Activated CD8-positive, alpha-beta memory T cell treated with anti-CD3 and anti-CD28 coated beads for 36 hours (primary cell): ENCODE measurements around the gene HSCB. TPM values are rescaled to one million over a fixed set of nuclear protein-coding genes. Genes with fewer than 3 reads are reported as not detected.

Experiments used
- CTCF ChIA-PET: fragments of 350-600 bp; sonication (Branson Sonifier 250); formaldehyde crosslinking; loops from one replicate; lab custom pipeline; 2021; ENCODE audit warnings: antibody characterized with exemption; lab: Charles Lee
- POLR2A ChIA-PET: fragments of 350-600 bp; sonication (Branson Sonifier 250); formaldehyde crosslinking; loops from one replicate; lab custom pipeline; 2021; ENCODE audit warnings: antibody characterized with exemption; lab: Charles Lee
- total RNA-seq, 2 experiments: library from RNA; stranded (reverse); gene quantifications; one replicate each; pipeline ENCODE4 v1.2.3, GENCODE V29; 2021

Gene HSCB
- total RNA-seq, 2 experiments from 2014 or later, result 12.9 to 13.3 TPM

GRCh38 chr22:28773461-28773867, 31.6 kb downstream of the HSCB start:
- CTCF ChIA-PET, result interaction anchor here (0.6 to 2.6 kb wide), 4 partner anchors 18 to 108 kb away, joined by 3 to 19 read pairs (median 4); partner anchors contain the start of gene XBP1
- POLR2A ChIA-PET, result interaction anchor here (1.0 to 4.2 kb wide), 2 partner anchors 26 to 31 kb away, joined by 3 to 44 read pairs; partner anchors contain the start of gene XBP1

DNA sequence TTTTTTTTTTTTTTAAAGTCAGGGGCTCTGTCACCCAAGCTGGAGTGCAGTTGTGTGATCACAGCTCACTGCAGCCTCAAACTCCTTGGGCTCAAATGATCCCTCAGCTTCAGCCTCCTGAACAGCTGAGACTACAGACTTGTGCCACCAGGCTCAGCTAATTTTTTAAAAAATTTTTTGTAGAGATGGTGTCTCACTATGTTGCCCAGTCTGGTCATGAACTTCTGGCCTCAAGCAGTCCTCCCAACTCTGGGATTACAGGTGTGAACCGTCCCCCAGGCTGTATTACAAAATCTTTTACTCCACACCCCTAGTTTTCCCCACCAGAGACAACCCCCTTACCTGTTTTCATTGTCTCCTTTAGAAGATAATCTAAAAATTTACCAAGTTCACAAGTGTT, 32.5 kb downstream of the HSCB start:
- ChIA-PET CTCF (interaction anchor here (0.8 to 2.6 kb wide), 2 partner anchors 20 to 25 kb away, joined by 5 to 19 read pairs; partner anchors contain the start of gene XBP1), POLR2A (interaction anchor here (4.2 kb wide), 1 partner anchor 25 kb away, joined by 44 read pairs; the partner anchor contains the start of gene XBP1)

- CTCF ChIA-PET, result no interaction called here
- POLR2A ChIA-PET, result no interaction called here
These were observed 38.0 kb downstream of the HSCB start for GRCh38 chr22:28779833-28780232.

GRCh38 chr22:28780296-28780695, 38.5 kb downstream of the HSCB start:
- ChIA-PET POLR2A (interaction anchor here (0.6 kb wide), 1 partner anchor 43 kb away, joined by 3 read pairs; no protein-coding TSS in a partner anchor), CTCF (interaction anchor here (1.0 kb wide), 1 partner anchor 179 kb away, joined by 3 read pairs; no protein-coding TSS in a partner anchor)

GRCh38 chr22:28783786-28784671, 42.2 kb downstream of the HSCB start:
- POLR2A ChIA-PET, result no interaction called here
- CTCF ChIA-PET, result no interaction called here

- ChIA-PET POLR2A (interaction anchor here (0.7 to 0.8 kb wide), 2 partner anchors 45 to 220 kb away, joined by 3 read pairs; no protein-coding TSS in a partner anchor), CTCF (interaction anchor here (2.6 kb wide), 1 partner anchor 41 kb away, joined by 7 read pairs; no protein-coding TSS in a partner anchor)
These were observed 46.8 kb downstream of the HSCB start for GRCh38 chr22:28788601-28789000.

DNA sequence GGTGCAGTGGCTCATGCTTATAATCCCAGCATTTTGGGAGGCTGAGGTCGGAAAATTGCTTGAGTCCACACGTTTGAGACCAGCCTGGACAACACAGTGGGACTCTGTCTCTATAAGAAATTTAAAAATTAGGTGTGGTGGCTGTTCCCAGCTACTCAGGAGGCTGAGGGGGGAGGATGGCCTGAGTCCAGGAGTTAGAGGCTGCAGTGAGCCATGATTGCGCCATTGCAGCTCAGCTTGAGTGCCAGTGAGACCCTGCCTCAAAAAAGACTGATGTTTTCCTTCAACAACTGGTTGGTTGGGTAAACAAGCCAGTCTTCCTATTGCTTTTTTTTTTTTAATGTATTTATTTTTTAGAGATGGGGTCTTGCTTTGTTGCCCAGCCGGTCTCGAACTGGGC, 49.3 kb downstream of the HSCB start:
- POLR2A ChIA-PET, result interaction anchor here (0.5 to 1.2 kb wide), 3 partner anchors 20 to 57 kb away, joined by 3 to 5 read pairs (median 4); no protein-coding TSS in a partner anchor
- CTCF ChIA-PET, result interaction anchor here (1.1 kb wide), 1 partner anchor 18 kb away, joined by 3 read pairs; no protein-coding TSS in a partner anchor

GRCh38 chr22:28791841-28792490, 50.1 kb downstream of the HSCB start:
- POLR2A ChIA-PET, result interaction anchor here (0.7 to 1.2 kb wide), 4 partner anchors 17 to 26 kb away, joined by 3 to 5 read pairs (median 4); no protein-coding TSS in a partner anchor
- CTCF ChIA-PET, result interaction anchor here (0.6 to 1.1 kb wide), 2 partner anchors 18 to 41 kb away, joined by 3 read pairs; no protein-coding TSS in a partner anchor

DNA sequence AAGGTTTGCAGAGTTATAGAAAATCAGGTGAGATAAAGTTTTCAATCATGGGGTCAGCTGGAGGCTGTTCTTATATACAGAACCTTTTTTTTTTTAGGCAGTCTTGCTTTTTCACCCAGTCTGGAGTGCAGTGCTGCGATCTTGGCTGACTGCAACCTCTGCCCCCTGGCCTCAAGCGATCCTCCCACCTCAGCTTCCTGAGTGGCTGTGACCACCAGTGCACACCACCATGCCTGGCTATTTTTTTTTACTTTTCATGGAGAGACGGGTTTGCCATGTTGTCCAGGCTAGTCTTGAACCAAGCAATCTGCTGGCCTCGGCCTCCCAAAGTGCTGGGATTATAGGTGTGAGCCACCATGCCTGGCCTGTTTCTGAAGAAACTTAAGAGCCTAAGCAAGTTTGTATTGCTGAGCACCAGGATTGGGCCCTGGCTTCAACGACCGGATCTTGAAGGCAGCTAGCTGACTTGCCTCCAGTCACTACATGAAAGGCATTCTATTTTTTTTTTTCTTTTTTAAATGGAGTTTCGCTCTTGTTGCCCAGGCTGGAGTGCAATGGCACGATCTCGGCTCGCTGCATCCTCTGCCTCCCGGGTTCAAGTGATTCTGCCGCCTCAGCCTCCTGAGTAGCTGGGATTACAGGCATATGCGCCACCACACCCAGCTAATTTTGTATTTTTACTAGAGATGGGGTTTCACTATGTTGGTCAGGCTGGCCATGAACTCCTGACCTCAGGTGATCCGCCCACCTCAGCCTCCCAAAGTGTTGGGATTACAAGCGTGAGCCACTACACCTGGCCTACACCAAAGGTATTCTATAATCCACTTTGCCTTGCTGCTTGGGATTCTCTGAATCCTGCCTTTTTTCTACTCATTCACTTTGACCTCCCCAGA, 50.9 kb downstream of the HSCB start:
- CTCF ChIA-PET, result interaction anchor here (0.6 kb wide), 1 partner anchor 42 kb away, joined by 3 read pairs; no protein-coding TSS in a partner anchor
- POLR2A ChIA-PET, result interaction anchor here (0.7 kb wide), 2 partner anchors 16 to 24 kb away, joined by 3 read pairs; no protein-coding TSS in a partner anchor

DNA sequence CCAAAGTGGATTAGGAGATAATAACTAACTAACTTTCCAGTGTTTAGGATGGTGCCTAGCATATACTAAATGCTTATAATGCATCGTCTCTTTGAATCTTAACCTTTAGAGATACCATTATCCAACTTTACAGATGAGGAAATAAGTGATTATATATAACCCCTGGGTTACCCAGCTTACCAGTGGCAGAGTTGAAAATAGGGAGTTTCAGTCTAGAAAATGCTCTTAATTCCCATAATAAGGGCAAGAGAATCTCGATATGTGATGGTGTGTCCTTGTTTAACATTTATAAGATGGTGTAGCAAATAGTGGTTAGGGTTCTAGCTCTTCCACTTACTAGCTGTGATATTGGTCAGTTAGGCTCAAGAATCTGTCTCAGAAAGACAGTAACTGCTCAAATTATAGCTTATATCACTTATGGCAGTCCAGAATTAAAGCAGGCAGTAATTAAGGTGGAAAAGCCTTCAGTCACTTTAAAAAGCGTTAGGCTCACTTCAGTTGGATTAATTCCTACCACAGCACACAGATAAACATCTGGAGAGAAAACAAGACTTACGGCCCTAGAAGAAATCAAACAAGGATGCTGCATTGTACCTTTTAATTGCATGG, 52.2 kb downstream of the HSCB start:
- ChIA-PET POLR2A (no interaction called here), CTCF (no interaction called here)

GRCh38 chr22:28795071-28795693, 53.3 kb downstream of the HSCB start:
- ChIA-PET POLR2A (no interaction called here), CTCF (no interaction called here)

GRCh38 chr22:28795932-28796856, 54.4 kb downstream of the HSCB start:
- CTCF ChIA-PET, result interaction anchor here (1.5 kb wide), 1 partner anchor 32 kb away, joined by 4 read pairs; no protein-coding TSS in a partner anchor
- POLR2A ChIA-PET, result no interaction called here

GRCh38 chr22:28798810-28799605, 57.2 kb downstream of the HSCB start:
- CTCF ChIA-PET, result interaction anchor here (2.0 to 3.6 kb wide), 2 partner anchors 26 to 198 kb away, joined by 6 to 19 read pairs; partner anchors contain the start of gene CCDC117
- POLR2A ChIA-PET, result interaction anchor here (0.6 to 4.5 kb wide), 12 partner anchors 9 to 879 kb away, joined by 3 to 61 read pairs (median 7); partner anchors contain the start of genes CCDC117, CHEK2, HSCB and PITPNB

DNA sequence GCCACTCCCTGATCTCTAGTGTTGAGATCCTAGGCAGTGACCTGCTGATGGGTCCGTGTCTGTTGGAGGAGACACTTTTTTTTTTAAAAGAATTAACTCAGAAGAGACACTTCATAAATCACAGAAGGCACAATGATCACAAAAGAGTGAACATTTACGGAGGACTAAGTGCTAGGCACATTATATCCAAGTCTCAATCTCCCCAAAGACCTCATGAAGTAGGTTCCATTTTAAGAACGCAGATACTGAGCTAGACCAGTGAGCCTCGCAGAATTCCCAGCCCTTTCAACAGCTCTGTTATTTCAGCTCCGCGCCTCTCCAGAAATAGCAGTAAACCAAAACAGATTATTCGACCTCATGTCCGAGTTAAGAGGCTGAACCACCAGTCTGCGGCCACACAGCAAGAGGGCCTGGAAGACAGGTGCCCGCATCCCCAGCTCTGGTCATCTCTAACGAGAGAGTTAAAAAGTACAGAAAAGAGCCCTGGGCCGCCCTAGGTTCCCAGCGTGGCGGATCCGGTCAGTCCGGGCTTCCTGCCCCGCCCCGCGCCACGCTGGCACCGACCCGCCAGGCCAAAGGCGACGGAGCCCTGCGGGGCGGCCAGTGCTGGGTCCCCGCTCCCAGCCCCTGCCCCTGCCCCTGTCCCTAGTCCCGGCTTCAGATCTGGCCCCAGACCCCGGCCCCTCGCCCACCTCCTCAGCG, 57.9 kb downstream of the HSCB start:
- ChIA-PET CTCF (interaction anchor here (1.1 to 3.6 kb wide), 2 partner anchors 9 to 27 kb away, joined by 3 to 19 read pairs; partner anchors contain the start of gene CCDC117), POLR2A (interaction anchor here (0.6 to 4.5 kb wide), 12 partner anchors 8 to 1168 kb away, joined by 3 to 61 read pairs (median 4); partner anchors contain the start of genes CCDC117, CHEK2, HSCB and PITPNB)
